RPMI7951 (cell line): ENCODE data around the gene BPIFA1. TPM values are rescaled to one million over a fixed set of nuclear protein-coding genes. Genes with fewer than 3 reads are reported as not detected.

Experiments used
- DNase-seq: peaks from one replicate; pipeline ENCODE4 v3.0.0-alpha.2; 2012; ENCODE audit warnings: low read depth
- total RNA-seq: library from RNA; depleted of rRNA; stranded (reverse); fragments of >200 nt; shearing (Covaris generic); gene quantifications from 2 replicates; pipeline ENCODE4 v1.2.3, GENCODE V29; 2014; rRNA removed

The BPIFA1 gene
- total RNA-seq: not detected in 2 replicates

DNA sequence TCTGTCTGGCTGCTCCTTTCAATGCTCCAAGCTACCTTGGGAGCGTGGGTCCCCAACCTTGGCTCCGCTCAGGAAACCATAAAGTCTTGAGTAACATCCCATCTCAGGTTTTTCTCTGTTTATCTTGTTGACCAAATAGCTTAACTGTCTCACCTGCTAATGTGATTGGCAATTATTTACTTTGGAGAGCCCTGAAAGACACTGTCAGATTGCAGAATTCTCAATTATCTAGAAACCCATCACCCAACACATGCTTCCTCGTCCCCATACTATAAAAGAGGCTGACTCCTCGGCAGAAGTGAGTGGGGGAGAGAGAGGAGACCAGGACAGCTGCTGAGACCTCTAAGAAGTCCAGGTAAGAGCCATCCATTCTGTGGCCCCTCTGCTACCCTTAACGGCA is at the start of gene BPIFA1:
BPIFA1 (plus strand) TSS at position 301 of the 400 bp plus-strand sequence. CDS start 1,716 bp downstream, outside the sequence.
- DNase-seq: no peak

DNA sequence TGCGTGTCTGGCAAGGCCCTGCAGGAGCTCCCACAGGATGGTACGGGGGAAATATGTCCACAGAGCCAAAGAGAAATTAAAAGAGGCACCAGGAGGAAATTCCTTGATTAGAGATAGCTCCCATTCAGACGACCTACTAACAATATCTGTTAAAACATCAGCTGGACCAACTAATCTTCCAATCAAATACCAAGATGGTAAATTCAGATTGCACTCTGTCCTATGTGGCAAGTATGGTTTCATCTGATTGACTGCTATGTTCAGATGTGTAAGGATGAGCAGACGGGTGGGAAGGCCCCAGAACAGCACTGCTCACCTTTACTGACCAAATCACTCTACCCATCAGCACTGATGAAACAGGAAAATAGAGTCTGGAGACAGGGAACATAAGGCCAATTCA is 48.3 kb upstream of the BPIFA1 start:
- no peak for DNase-seq

DNA sequence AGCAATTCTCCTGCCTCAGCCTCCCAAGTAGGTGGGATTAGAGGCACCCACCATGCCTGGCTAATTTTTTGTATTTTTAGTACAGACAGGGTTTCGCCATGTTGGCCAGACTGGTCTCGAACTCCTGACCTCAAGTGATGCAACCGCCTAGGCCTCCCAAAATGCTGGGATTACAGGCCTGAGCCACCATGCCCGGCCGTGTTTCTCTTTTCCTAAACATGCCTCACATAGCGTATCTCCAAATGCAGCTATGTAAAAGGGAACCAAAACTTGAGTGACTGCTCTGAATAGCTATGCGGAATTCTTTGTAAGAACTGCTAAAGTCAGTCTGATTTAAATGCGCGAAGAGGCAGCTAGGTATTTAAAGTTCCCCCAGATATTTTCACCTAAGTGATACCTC is 47.4 kb upstream of the BPIFA1 start:
- no peak for DNase-seq

GRCh38 chr20:33191484-33191883 is 44.3 kb upstream of the BPIFA1 start:
- DNase-seq: no peak

DNA sequence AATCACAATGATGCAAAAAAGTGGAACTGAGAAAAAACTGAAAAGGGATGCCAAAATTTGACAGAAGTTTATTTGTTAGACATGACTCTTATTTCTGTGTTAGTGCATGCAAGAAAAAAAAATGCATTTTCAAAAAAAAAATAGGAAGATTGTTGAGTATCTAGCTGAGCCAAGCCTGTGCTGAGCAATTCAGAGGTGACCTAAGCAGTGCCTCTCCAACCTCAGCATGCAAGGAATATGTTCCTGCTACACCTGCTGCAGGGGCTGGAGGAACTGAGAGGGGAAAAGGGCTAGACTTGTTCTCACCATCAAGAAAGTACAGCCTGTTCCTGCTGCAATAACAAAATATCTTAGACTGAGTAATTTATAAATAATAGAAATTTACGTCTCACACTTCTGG is 43.8 kb upstream of the BPIFA1 start:
- no peak for DNase-seq

- peak; percentile 12 for DNase-seq
Measured at GRCh38 chr20:33192912-33193501, 42.8 kb upstream of the BPIFA1 start.

DNA sequence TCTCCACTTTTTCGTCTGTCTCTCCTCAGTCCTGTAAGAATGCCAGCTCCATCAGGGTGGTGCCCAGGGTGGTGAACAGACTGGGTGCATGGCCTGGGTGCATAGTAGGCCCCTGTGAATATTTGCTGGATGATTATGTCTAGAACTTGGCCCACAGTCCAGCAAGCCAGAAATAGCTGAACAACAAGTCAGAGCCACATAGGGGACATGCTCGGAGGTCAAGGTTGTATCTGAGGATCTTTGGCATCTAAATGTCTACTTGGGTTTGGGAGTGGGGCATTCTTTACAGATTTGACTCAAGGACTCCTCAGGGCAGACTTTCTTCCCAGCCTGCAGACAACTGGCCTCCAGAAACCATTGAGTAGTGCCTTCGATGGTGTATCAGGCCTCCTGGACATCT is 36.8 kb upstream of the BPIFA1 start:
- no peak for DNase-seq

DNA sequence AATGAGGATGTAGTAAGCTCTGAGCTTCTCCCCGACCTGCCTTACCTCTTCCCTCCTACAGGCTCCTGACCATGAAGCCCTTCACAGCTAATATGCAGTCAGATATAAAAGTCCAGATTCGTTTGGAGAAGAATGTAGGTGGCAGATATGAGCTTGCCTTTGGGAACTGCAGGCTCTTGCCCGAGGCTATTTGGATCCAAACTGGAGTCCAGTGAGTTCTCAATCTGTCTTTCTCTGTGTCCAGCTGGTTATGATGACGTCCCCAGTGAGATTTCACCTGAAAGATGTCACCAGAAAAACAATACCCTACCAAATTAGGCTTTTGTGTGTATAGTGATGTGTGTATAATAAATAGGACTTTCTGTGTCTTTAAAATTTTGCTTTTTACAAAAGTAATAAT is 33.3 kb upstream of the BPIFA1 start:
- no peak for DNase-seq

DNA sequence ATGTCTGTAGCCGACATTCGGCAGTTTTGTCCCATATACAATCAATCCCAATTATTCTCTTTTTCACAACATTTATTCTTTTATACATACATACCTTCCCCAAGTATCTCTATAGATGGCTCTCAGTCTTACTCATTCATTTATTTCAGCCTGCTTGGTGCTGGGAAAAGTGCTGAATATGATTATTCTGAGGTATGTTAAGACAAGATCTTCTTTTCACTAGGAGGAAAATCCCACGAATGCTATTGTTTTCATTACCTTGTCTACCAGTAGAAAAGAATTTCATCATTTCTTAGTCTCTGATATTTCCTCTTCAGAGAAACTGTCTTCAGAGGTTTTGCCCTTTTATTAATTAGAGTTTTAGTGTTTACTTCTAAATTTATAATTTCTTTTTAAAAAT is 32.4 kb upstream of the BPIFA1 start:
- no peak for DNase-seq

GRCh38 chr20:33209789-33210188 is 26.0 kb upstream of the BPIFA1 start:
- peak; percentile 72 for DNase-seq

DNA sequence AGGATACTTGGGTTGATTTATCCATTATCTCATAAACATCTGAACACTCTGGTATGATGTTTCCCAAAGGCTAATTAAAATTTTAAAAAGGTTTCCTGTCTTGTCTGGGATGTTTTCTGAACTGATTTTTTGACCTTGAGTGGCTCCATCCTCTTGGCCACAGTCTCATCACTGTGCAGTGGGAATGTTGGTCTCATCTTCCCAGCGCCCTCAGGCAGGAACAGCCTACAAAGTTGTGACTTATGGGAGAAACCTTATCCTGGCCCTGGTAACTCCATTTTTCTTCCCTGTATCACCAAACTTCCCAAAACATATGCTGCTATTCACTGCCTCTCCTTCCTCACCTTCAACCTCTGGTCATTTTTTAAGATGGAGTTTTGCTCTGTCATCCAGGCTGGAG is 25.4 kb upstream of the BPIFA1 start:
- DNase-seq: no peak

GRCh38 chr20:33211817-33212424 is 23.9 kb upstream of the BPIFA1 start:
- peak; percentile 39 for DNase-seq

DNA sequence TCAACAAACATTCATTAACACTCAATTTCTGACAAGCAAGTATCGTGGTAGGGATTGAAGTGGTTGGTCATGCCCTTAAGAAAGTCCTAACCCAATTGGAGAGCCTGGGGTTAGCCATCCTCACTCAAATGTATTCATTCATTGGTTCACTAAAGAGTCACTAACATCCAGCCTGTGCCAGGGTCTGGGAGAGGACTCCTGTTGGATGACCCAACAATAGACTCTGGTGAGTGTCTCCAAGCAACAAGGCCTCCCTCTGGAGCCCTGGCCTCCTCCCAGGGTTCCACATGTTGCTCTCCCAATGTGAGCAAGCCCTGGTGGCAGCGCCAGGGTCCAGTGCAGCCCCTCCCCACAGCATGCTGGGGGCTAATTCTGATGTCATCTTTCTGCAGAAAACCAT is 18.7 kb upstream of the BPIFA1 start, which contains the start of gene BPIFA3:
BPIFA3 (plus strand) TSS at position 301 of the 400 bp plus-strand sequence. CDS start 185 bp downstream, outside the sequence.
- DNase-seq: no peak

DNA sequence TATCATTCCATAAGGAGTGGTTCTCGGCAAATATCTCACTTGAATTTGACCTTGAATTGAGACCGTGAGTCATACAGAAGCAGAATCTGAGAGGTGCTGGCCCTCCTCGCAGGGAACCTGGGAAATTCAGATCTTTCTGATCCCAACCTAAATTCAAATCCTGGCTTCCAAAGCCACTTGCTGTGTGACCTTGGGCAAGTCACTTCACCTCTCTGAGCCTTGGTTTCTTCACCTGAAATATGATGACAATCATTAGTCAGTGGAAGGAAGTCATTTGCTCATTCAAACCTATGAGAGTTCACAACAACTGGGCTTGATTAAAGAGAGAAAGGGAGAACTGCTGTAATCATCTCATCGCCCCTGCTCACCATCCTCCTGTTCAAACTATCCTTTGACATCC is 11.4 kb upstream of the BPIFA1 start:
- no peak for DNase-seq

- DNase-seq: no peak
Measured at GRCh38 chr20:33229843-33230242, 6.0 kb upstream of the BPIFA1 start.

DNA sequence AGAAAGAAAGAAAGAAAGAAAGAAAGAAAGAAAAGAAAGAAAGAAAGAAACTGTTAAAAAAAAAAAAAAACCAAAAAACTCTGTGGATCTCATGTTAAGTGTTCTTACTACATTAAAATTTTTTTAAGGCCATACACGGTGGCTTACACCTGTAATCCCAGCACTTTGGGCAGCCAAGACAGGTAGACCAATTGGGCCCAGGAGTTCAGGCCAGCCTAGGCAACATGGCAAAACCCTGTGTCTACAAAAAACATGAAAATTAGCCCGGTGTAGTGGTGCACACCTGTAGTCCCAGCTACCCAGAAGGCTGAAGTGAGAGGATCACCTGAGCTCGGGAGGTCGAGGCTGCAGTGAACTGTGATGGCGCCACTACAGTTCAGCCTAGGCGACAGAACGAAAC is 4.6 kb upstream of the BPIFA1 start:
- DNase-seq: no peak

DNA sequence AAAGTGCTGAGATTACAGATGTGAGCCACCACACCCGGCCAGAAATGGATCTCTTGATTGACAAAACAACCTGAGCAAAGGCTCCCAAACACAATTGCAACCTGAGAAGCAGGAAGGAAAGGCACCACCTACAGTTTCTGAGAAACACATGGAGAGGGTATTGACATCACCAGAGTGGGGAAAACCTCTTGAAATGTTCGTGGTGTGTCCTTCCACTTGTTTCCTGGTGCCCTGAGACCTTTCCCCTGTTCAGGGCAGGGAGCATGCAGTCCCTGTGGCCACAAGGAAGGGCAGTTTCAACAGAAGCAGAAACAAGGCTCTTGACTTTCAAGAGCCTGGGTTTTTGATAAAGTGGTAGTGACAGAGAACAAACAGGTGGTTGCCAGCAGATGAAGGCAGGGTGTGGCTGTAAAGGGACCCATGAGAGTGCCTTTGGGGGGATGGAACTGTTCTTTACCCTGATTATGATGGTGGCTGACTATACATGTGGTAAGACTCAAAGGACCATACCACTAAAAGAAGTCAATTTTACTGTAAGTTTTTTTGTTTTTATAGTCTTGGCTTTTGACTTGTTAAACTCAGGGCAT is 3.2 kb upstream of the BPIFA1 start:
- no peak for DNase-seq

DNA sequence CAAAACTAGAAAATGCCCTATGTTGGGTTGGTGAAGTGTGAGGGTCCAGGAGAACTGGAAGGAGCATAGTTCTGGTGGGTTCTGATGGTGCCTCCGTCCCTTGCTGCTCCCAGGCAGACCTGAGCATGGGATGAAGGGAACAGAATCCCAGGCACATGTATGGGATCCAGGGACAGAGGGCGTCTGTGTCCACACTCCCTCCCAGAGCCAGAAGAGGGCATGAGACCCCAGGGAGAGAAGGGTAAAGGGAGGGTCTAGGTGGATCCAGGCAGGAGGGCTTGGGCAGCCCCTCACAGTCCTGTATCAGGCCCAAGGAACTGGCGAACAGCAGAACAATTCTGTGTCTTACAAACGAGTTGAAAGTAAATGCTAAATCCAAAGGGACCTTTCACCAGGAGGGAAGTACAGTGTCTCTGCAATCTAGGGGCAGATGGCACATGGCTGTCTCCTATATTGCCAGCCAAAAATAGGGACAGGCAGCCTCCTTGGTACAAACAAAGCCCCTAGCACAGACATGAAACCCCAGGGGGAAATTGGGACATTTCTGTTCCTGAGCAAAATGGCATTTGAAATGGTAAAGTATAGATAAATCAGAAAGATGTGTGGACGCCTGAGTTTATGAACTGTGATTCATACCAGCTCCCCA is 2.5 kb upstream of the BPIFA1 start:
- DNase-seq: no peak

DNA sequence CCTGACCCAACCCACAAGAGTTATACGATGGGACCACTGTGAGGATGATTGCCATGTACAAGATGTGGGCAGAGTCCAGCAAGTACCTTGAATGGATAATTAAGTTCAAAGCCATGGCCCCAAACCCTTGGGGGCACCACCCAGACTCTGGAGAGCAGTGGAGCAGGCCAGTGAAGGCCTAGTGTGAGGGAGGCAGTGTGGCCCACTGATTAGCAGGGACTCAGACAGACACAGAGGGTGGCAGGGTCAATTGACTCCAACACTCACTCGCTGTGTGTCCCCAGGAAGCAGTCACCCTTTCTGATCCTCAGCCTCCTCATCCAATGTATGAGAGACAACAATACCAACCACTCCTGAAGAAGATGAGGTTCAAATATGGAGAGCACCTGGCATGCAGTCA is 1.7 kb upstream of the BPIFA1 start:
- no peak for DNase-seq

DNA sequence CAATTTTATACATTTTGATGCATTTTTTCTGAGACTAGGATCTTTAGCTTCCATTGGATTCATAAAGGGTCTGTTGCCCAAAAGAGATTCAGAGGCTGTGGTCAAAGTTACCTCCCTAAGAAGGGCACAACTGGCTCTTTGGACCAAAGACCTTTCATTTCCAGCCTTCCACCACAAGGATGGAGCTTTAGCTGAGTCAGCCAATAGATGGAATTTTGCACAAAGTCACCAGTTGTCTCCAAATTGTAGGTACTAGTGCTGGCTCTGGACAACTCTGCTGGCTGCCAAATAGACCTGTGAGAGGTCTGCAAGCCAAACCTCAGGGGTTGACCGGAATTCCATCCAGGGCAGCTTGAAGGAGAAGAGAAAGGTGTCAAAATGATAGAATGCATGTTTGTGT is 555 bp downstream of the BPIFA1 start:
- no peak for DNase-seq

- DNase-seq: no peak
Measured at GRCh38 chr20:33237989-33238388, 2.2 kb downstream of the BPIFA1 start.

DNA sequence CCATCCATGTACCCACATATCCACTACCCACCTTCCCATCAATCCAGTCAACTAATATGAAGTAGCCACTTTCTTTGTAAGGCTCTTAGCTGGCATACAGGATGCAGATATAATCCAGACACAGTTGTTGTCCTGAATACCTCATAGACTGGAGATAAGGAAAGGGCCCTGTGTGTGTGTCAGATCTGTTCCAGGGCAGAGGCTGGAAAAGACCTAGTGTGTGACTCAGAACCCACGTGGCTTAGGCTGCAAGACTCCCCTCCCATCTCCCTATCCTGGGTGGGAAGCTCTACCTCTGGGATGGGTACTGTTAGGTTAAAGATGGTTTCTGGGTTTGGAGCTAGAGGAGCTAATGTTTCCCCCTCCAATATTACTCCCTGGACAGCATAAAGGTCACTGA is 3.6 kb downstream of the BPIFA1 start:
- no peak for DNase-seq
